SK-N-SH (cell line): Measurements from ENCODE around the gene SUGP2. TPM values are rescaled to one million over a fixed set of nuclear protein-coding genes. Genes with fewer than 3 reads are reported as not detected.

Source experiments
- CTCF ChIA-PET: fragments of 300-600, 350-600 bp; formaldehyde crosslinking; extraction: SDS; loops from one replicate; lab custom pipeline; 2021; lab: Yijun Ruan, JAX
- POLR2A ChIA-PET: fragments of 350-600 bp; sonication (Branson Sonifier 250); formaldehyde crosslinking; extraction: SDS; loops from one replicate; lab custom pipeline; 2020; ENCODE audit warnings: antibody characterized with exemption, inconsistent platforms; lab: Yijun Ruan, JAX
- DNase-seq: peaks from one replicate; pipeline ENCODE4 v3.0.0; 2012
- H2AFZ ChIP-seq: fragments of 200-600 bp; sonication (generic); 2 replicates; pipeline ENCODE4 v1.8.1; 2016; ENCODE audit warnings: antibody characterized with exemption, mild to moderate bottlenecking, low read depth
- H3F3A ChIP-seq: fragments of 200-600 bp; sonication (generic); replicated peaks from 2 replicates; pipeline ENCODE3; 2016; ENCODE audit warnings: antibody characterized with exemption, mild to moderate bottlenecking; ENCODE audit not compliant: insufficient read depth
- H3K27ac ChIP-seq, 2 experiments: fragments of 200-500 bp in 1 of 2; fragments of 200-600 bp in 1 of 2; sonication (Bioruptor generic) in 1 of 2; sonication (generic), shearing (Covaris generic) in 1 of 2; 2 replicates each; pipeline versions ENCODE4 v1.5.1 to v1.6.1; 2014 to 2016; ENCODE audit warnings: low read depth in 2 of 2, inconsistent platforms in 1 of 2, low read length in 1 of 2, mild to moderate bottlenecking in 1 of 2, mixed read lengths in 1 of 2
- H3K27me3 ChIP-seq: fragments of 200-600 bp; sonication (generic), shearing (Covaris generic); 2 replicates; pipeline ENCODE4 v1.6.1; 2016; ENCODE audit warnings: mixed run types; ENCODE audit not compliant: insufficient read depth
- H3K36me3 ChIP-seq, 2 experiments: fragments of 200-500 bp in 1 of 2; fragments of 200-600 bp in 1 of 2; sonication (Bioruptor generic) in 1 of 2; sonication (generic) in 1 of 2; replicated peaks in 1 of 2; 2 replicates each; pipeline versions ENCODE3 to v1.5.1; 2014 to 2016; ENCODE audit warnings: low read length in 1 of 2, mild to moderate bottlenecking in 1 of 2; ENCODE audit not compliant: insufficient read depth in 2 of 2, control insufficient read depth in 1 of 2
- H3K4me1 ChIP-seq, 2 experiments: fragments of 200-500 bp in 1 of 2; fragments of 200-600 bp in 1 of 2; sonication (Bioruptor generic) in 1 of 2; sonication (generic), shearing (Covaris generic) in 1 of 2; 2 replicates each; pipeline versions ENCODE4 v1.5.1 to v1.6.1; 2014 to 2016; ENCODE audit warnings: low read depth in 1 of 2, low read length in 1 of 2, mixed run types in 1 of 2; ENCODE audit not compliant: insufficient read depth in 2 of 2, control insufficient read depth in 1 of 2
- H3K4me2 ChIP-seq: fragments of 200-600 bp; sonication (generic), shearing (Covaris generic); 2 replicates; pipeline ENCODE4 v1.6.1; 2017; ENCODE audit warnings: mixed run types
- H3K4me3 ChIP-seq, 2 experiments: fragments of 200-500 bp in 1 of 2; fragments of 200-600 bp in 1 of 2; sonication (Bioruptor generic) in 1 of 2; sonication (generic), shearing (Covaris generic) in 1 of 2; 2 replicates each; pipeline versions ENCODE4 v1.5.1 to v1.8.1; 2014 to 2016; ENCODE audit warnings: low read depth in 2 of 2, inconsistent platforms in 1 of 2, low read length in 1 of 2, mild to moderate bottlenecking in 1 of 2, mixed read lengths in 1 of 2, moderate library complexity in 1 of 2
- H3K79me2 ChIP-seq: fragments of 200-600 bp; sonication (generic); 2 replicates; pipeline ENCODE4 v1.8.1; 2017; ENCODE audit warnings: mild to moderate bottlenecking; ENCODE audit not compliant: insufficient read depth
- H3K9ac ChIP-seq: fragments of 200-600 bp; sonication (generic); 2 replicates; pipeline ENCODE4 v1.6.1; 2017; ENCODE audit warnings: mixed run types
- H3K9me2 ChIP-seq: fragments of 200-600 bp; sonication (generic); 2 replicates; pipeline ENCODE4 v1.6.1; 2017; ENCODE audit warnings: mixed run types
- H3K9me3 ChIP-seq: fragments of 200-600 bp; sonication (generic); 2 replicates; pipeline ENCODE4 v1.6.1; 2017; ENCODE audit warnings: mixed run types, mild to moderate bottlenecking, moderate library complexity
- H4K20me1 ChIP-seq: fragments of 200-600 bp; sonication (generic); 2 replicates; pipeline ENCODE4 v1.6.1; 2017; ENCODE audit warnings: mild to moderate bottlenecking, mixed run types; ENCODE audit not compliant: insufficient read depth
- MEF2A ChIP-seq: IDR thresholded peaks from 2 replicates; pipeline ENCODE4 v1.4.0; 2012; ENCODE audit warnings: low read depth, borderline replicate concordance
- NRF1 ChIP-seq: IDR thresholded peaks from 2 replicates; pipeline ENCODE4 v1.6.1; 2012; ENCODE audit warnings: low read depth, mild to moderate bottlenecking, low read length
- WGBS: methylation state at CpG from one replicate; pipeline ENCODE4 v1.1.6; 2017; ENCODE audit warnings: low lambda C conversion rate; 5-methylcytosine and 5-hydroxymethylcytosine counted together
- polyA plus RNA-seq, 3 experiments: library from polyadenylated mRNA; depleted of rRNA; stranded (reverse); fragments of >200 nt; gene quantifications; 2 replicates each; pipeline ENCODE4 v1.2.3, GENCODE V29; 2012

Gene SUGP2
- polyA plus RNA-seq, 1 of the 3 experiments (the other 2 are of a cell fraction) = 56.3 TPM

GRCh38 chr19:18941628-18942354 lies 91.5 kb downstream of the SUGP2 start:
- peak; percentile 14 for DNase-seq
- no peaks in the 10 kb centered on the region for H3K9me2 ChIP-seq
- H3K27ac ChIP-seq = peak overlapping the region in 1 of 2 experiments; percentile 12; a peak in 1 of 4 replicates
- H3K9ac ChIP-seq = no peak overlapping the region
- peaks cover 3% of the 10 kb centered on the region for H3F3A ChIP-seq
- H3K4me1 ChIP-seq = peaks cover 0 to 10% of the 10 kb centered on the region in 2 experiments; a peak in 1 of 4 replicates
- TF ChIP-seq NRF1 (no peak), MEF2A (no peak)
- TF ChIP-seq, all 33 proteins: peak for 0
- CTCF ChIA-PET = interaction anchor here (0.6 to 2.0 kb wide), 3 partner anchors 9 to 47 kb away, joined by 3 to 7 read pairs (median 3); partner anchors contain the start of genes CERS1, COPE and DDX49
- Histone ChIP-seq H2AFZ (no peak overlapping the region), H3K36me3 (peaks cover 3 to 13% of the 10 kb centered on the region in 2 experiments), H3K4me2 (no peak overlapping the region; the same call in 1 of the 2 replicates), H3K27me3 (no peaks in the 10 kb centered on the region), H3K79me2 (peaks cover 35% of the 10 kb centered on the region), H4K20me1 (0 out of 2 replicates have a peak, but pooled peaks cover 5% of the 10 kb centered on the region), H3K4me3 (peak overlapping the region in 1 of 2 experiments; percentile 33; a peak in 2 of 4 replicates), H3K9me3 (no peaks in the 10 kb centered on the region)
- POLR2A ChIA-PET = no interaction called here
- WGBS = 78% methylated on average over 17 of the region's 18 CpGs

Other genes starting within 250 kb of the SUGP2 start
- 0.26 and 0.42 TPM in 2 replicates for gene COMP, start 242.2 kb downstream of the SUGP2 start, polyA plus RNA-seq (2012; rRNA removed)
- 20.3 and 33.3 TPM in 2 replicates for gene UPF1, start 201.6 kb downstream of the SUGP2 start, polyA plus RNA-seq (2012; rRNA removed)
- gene CERS1, start 137.4 kb downstream of the SUGP2 start, polyA plus RNA-seq (2012; rRNA removed) = 5.4 and 7.3 TPM in 2 replicates
- 412 and 450 TPM in 2 replicates for gene COPE, start 114.1 kb downstream of the SUGP2 start, polyA plus RNA-seq (2012; rRNA removed)
- gene DDX49, start 113.8 kb downstream of the SUGP2 start, polyA plus RNA-seq (2012; rRNA removed) = 81.7 and 86.8 TPM in 2 replicates
- 81.0 and 83.0 TPM in 2 replicates for gene HOMER3, start 92.3 kb downstream of the SUGP2 start, polyA plus RNA-seq (2012; rRNA removed)
- 32.2 and 34.7 TPM in 2 replicates for gene ARMC6, start 86 bp upstream of the SUGP2 start, polyA plus RNA-seq (2012; rRNA removed)
- 4.3 and 6.1 TPM in 2 replicates for gene SLC25A42, start 30.5 kb upstream of the SUGP2 start, polyA plus RNA-seq (2012; rRNA removed)
- gene TMEM161A, start 105.0 kb upstream of the SUGP2 start, polyA plus RNA-seq (2012; rRNA removed) = 37.8 and 39.3 TPM in 2 replicates
- gene MEF2B, start 136.7 kb upstream of the SUGP2 start, polyA plus RNA-seq (2012; rRNA removed) = 1.0 and 1.1 TPM in 2 replicates
- gene BORCS8, start 158.6 kb upstream of the SUGP2 start, polyA plus RNA-seq (2012; rRNA removed) = 33.7 and 36.4 TPM in 2 replicates
- gene RFXANK, start 158.7 kb upstream of the SUGP2 start, polyA plus RNA-seq (2012; rRNA removed) = 98.2 and 117 TPM in 2 replicates
- gene NR2C2AP, start 169.9 kb upstream of the SUGP2 start, polyA plus RNA-seq (2012; rRNA removed) = 21.2 and 21.9 TPM in 2 replicates
- gene NCAN, start 178.4 kb upstream of the SUGP2 start, polyA plus RNA-seq (2012; rRNA removed) = 0.03 and 0.10 TPM in 2 replicates
- 1.4 and 1.8 TPM in 2 replicates for gene TM6SF2, start 239.8 kb upstream of the SUGP2 start, polyA plus RNA-seq (2012; rRNA removed)